ENCODE measurements around the gene POLR2J.

The POLR2J gene

GRCh38 chr7:102466097-102466496 is 12.6 kb downstream of the POLR2J start:
- no peak overlapping the region for H3K27ac ChIP-seq
- TF ChIP-seq CTCF (conservative IDR thresholded peaks at IDR 0.05), result no peak

GRCh38 chr7:102464577-102465280 is 14.0 kb downstream of the POLR2J start, which contains the start of the genes ALKBH4 and LRWD1:
Gene ALKBH4 (minus strand): TSS chr7:102464863. CDS start chr7:102464836, 27 bp downstream.
Gene LRWD1 (plus strand): TSS chr7:102464984. CDS start chr7:102465081, 97 bp downstream.
- peak; percentile 39 for TF ChIP-seq CTCF (conservative IDR thresholded peaks at IDR 0.05)
- H3K27ac ChIP-seq, result peak within 1 kb of the TSS; percentile 87

GRCh38 chr7:102463841-102464576 is 14.7 kb downstream of the POLR2J start:
- peak overlapping the region; percentile 87 for H3K27ac ChIP-seq
- TF ChIP-seq CTCF (conservative IDR thresholded peaks at IDR 0.05), result no peak

- TF ChIP-seq CTCF (conservative IDR thresholded peaks at IDR 0.05), result no peak
- no peak overlapping the region for H3K27ac ChIP-seq
These were observed 18.3 kb downstream of the POLR2J start for GRCh38 chr7:102460467-102460866.

GRCh38 chr7:102459221-102459844 is 19.4 kb downstream of the POLR2J start:
- H3K27ac ChIP-seq, result no peak overlapping the region
- TF ChIP-seq CTCF (conservative IDR thresholded peaks at IDR 0.05), result no peak

GRCh38 chr7:102457352-102457924 is 21.3 kb downstream of the POLR2J start:
- no peak for TF ChIP-seq CTCF (conservative IDR thresholded peaks at IDR 0.05)

GRCh38 chr7:102456327-102456726 is 22.4 kb downstream of the POLR2J start:
- TF ChIP-seq CTCF (conservative IDR thresholded peaks at IDR 0.05), result no peak
- no peak overlapping the region for H3K27ac ChIP-seq

More at GRCh38 chr7:102457352-102457924, 21.3 kb downstream of the POLR2J start:
- H3K27ac ChIP-seq, result no peak overlapping the region
